Trophoblast cell (in vitro differentiated cells and primary cell): Measurements from ENCODE around the gene CRISP2.

Experiments
- DNase-seq, 2 donors: peaks; one replicate each; pipeline ENCODE4 v3.0.0-alpha.2; 2016
- H2AFZ ChIP-seq: 2 replicates; pipeline ENCODE4 v1.6.1; 2013; ENCODE audit warnings: low read length, moderate library complexity, mild to moderate bottlenecking; ENCODE audit not compliant: insufficient read depth, poor library complexity
- H2AK5ac ChIP-seq: 2 replicates; pipeline ENCODE4 v1.6.1; 2013; ENCODE audit warnings: mild to moderate bottlenecking, low read length
- H2BK120ac ChIP-seq: 2 replicates; pipeline ENCODE4 v1.6.1; 2013; ENCODE audit warnings: low read length, mild to moderate bottlenecking, moderate library complexity; ENCODE audit not compliant: insufficient read depth, poor library complexity
- H2BK12ac ChIP-seq: 2 replicates; pipeline ENCODE4 v1.6.1; 2013; ENCODE audit warnings: mild to moderate bottlenecking, low read length, moderate library complexity
- H2BK5ac ChIP-seq: 2 replicates; pipeline ENCODE4 v1.6.1; 2013; ENCODE audit warnings: low read length, low read depth, moderate library complexity, mild to moderate bottlenecking; ENCODE audit not compliant: poor library complexity
- H3K14ac ChIP-seq: 2 replicates; pipeline ENCODE4 v1.6.1; 2013; ENCODE audit warnings: mild to moderate bottlenecking, low read length
- H3K18ac ChIP-seq: 2 replicates; pipeline ENCODE4 v1.6.1; 2013; ENCODE audit warnings: mild to moderate bottlenecking, low read length
- H3K23ac ChIP-seq: 2 replicates; pipeline ENCODE4 v1.6.1; 2013; ENCODE audit warnings: low read length
- H3K27ac ChIP-seq: 2 replicates; pipeline ENCODE4 v1.5.1; 2013; ENCODE audit warnings: low read depth, mild to moderate bottlenecking, inconsistent platforms, low read length, moderate library complexity
- H3K27me3 ChIP-seq: 2 replicates; pipeline ENCODE4 v1.6.1; 2013; ENCODE audit warnings: inconsistent platforms, mild to moderate bottlenecking, low read length, moderate library complexity; ENCODE audit not compliant: insufficient read depth
- H3K36me3 ChIP-seq, 2 experiments: 1 replicate in 1 of 2; 2 replicates in 1 of 2; pipeline ENCODE4 v1.6.1; 2013; ENCODE audit warnings: low read length in 2 of 2, mild to moderate bottlenecking in 2 of 2, moderate library complexity in 1 of 2; ENCODE audit not compliant: insufficient read depth in 2 of 2, control insufficient read depth in 1 of 2
- H3K4ac ChIP-seq: 2 replicates; pipeline ENCODE4 v1.6.1; 2013; ENCODE audit warnings: low read depth, mild to moderate bottlenecking, low read length, moderate library complexity
- H3K4me1 ChIP-seq, 2 experiments: 1 replicate in 1 of 2; 2 replicates in 1 of 2; pipeline ENCODE4 v1.6.1; 2013; ENCODE audit warnings: low read length in 2 of 2, mild to moderate bottlenecking in 2 of 2, moderate library complexity in 1 of 2; ENCODE audit not compliant: insufficient read depth in 2 of 2, control insufficient read depth in 1 of 2
- H3K4me2 ChIP-seq: 2 replicates; pipeline ENCODE4 v1.6.1; 2013; ENCODE audit warnings: inconsistent platforms, mild to moderate bottlenecking, low read length, moderate library complexity
- H3K4me3 ChIP-seq: 2 replicates; pipeline ENCODE4 v1.5.1; 2013; ENCODE audit warnings: mild to moderate bottlenecking, low read depth, low read length, inconsistent platforms
- H3K79me1 ChIP-seq: one replicate; pipeline ENCODE4 v1.6.1; 2013; ENCODE audit warnings: low read length
- H3K79me2 ChIP-seq: 2 replicates; pipeline ENCODE4 v1.6.1; 2013; ENCODE audit warnings: low read length, mild to moderate bottlenecking; ENCODE audit not compliant: control insufficient read depth, insufficient read depth, poor library complexity
- H3K9ac ChIP-seq: 2 replicates; pipeline ENCODE4 v1.6.1; 2013; ENCODE audit warnings: mild to moderate bottlenecking, low read length
- H3K9me3 ChIP-seq: 2 replicates; pipeline ENCODE4 v1.6.1; 2013; ENCODE audit warnings: low read depth, mild to moderate bottlenecking, control low read depth, inconsistent platforms, low read length; ENCODE audit not compliant: insufficient read depth
- H4K12ac ChIP-seq: 2 replicates; pipeline ENCODE4 v1.6.1; 2013; ENCODE audit warnings: low read depth, mild to moderate bottlenecking, low read length, moderate library complexity
- H4K8ac ChIP-seq: 2 replicates; pipeline ENCODE4 v1.6.1; 2013; ENCODE audit warnings: low read depth, mild to moderate bottlenecking, low read length, moderate library complexity
- H4K91ac ChIP-seq: one replicate; pipeline ENCODE4 v1.6.1; 2013; ENCODE audit warnings: low read depth, mild to moderate bottlenecking, low read length, moderate library complexity
- WGBS: extraction: QIAGEN DNeasy Blood & Tissue Kit; methylation state at CpG from one replicate; pipeline ENCODE4 v1.1.7; 2013; ENCODE audit warnings: missing lambda C conversion rate; ENCODE audit not compliant: insufficient read length, insufficient coverage; ENCODE audit errors: extremely low coverage; 5-methylcytosine and 5-hydroxymethylcytosine counted together

The CRISP2 gene

GRCh38 chr6:49736017-49736508 lies 22.7 kb upstream of the CRISP2 start:
- H2BK5ac ChIP-seq: no peak overlapping the region
- H3K14ac ChIP-seq: no peak overlapping the region

DNA sequence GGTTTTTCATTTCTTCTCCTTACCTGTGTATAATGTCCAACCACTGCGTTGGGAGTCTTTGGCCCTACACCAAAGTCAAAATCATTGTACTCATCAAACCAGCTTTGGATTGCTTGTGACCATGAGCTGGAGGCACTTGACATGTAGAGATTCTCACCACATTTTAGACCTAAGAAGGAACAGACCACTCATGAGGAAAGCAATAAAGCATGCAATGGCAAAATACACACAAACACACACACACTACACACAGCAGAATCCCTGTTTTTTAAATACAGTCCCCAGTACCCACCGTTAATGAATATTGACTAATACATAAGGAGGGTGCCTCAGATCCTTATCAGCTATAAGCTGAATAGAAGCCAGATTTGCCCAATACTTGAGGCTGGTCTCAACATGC lies 20.3 kb upstream of the CRISP2 start:
- no CpG with 5 or more reads among the region's 2 CpGs for WGBS
- H3K9ac ChIP-seq: no peak overlapping the region

More at GRCh38 chr6:49736017-49736508, 22.7 kb upstream of the CRISP2 start:
- H3K9me3 ChIP-seq: no peaks in the 10 kb centered on the region
- no peak overlapping the region for H3K4me2 ChIP-seq
- H2BK120ac ChIP-seq: no peak overlapping the region
- no peaks in the 10 kb centered on the region for H3K79me1 ChIP-seq
- no peak overlapping the region for H4K8ac ChIP-seq
- H3K18ac ChIP-seq: no peak overlapping the region
- no peak overlapping the region for H2AFZ ChIP-seq
- H3K27me3 ChIP-seq: no peaks in the 10 kb centered on the region
- H3K4ac ChIP-seq: no peak overlapping the region
- no peak for DNase-seq
- no peak overlapping the region for H4K12ac ChIP-seq
- H3K36me3 ChIP-seq: no peaks in the 10 kb centered on the region
- H3K4me3 ChIP-seq: no peak overlapping the region
- H3K23ac ChIP-seq: no peak overlapping the region
- no peak overlapping the region for H3K9ac ChIP-seq
- H2AK5ac ChIP-seq: no peak overlapping the region
- H4K91ac ChIP-seq: no peak overlapping the region
- no peaks in the 10 kb centered on the region for H3K4me1 ChIP-seq
- no peak overlapping the region for H3K27ac ChIP-seq
- H3K79me2 ChIP-seq: no peaks in the 10 kb centered on the region
- H2BK12ac ChIP-seq: no peak overlapping the region
- no CpG with 5 or more reads among the region's 4 CpGs for WGBS

DNA sequence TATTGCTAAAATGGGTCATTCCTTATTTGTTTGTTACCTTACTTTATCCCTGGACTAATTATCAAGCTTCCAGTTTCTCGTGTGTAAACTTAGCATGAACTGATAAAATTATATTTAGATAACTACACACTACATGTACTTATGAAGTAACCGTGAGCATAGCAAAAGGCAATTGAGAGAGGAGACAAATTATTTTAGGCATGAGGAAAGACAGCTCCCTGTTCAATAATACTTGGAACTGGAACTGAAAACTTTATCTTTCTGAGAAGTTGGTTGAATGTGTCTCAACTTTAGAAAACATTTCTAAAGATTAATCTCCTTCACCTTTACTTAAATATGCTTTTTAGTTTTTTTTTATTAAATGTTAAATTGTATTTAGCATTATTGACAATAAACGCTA lies 19.4 kb upstream of the CRISP2 start:
- Histone ChIP-seq H4K91ac (no peak overlapping the region), H4K8ac (no peak overlapping the region), H3K4me2 (no peak overlapping the region), H3K79me2 (no peaks in the 10 kb centered on the region), H2BK5ac (no peak overlapping the region), H3K27me3 (no peaks in the 10 kb centered on the region), H2AFZ (no peak overlapping the region), H3K9ac (no peak overlapping the region), H3K4ac (no peak overlapping the region), H4K12ac (no peak overlapping the region), H3K9me3 (no peaks in the 10 kb centered on the region), H2AK5ac (no peak overlapping the region), H3K27ac (no peak overlapping the region), H3K4me3 (no peak overlapping the region), H3K23ac (no peak overlapping the region), H2BK120ac (no peak overlapping the region), H3K18ac (no peak overlapping the region), H2BK12ac (no peak overlapping the region), H3K36me3 (no peaks in the 10 kb centered on the region), H3K4me1 (no peaks in the 10 kb centered on the region), H3K14ac (no peak overlapping the region), H3K79me1 (no peaks in the 10 kb centered on the region)
- DNase-seq: no peak
- no CpG with 5 or more reads among the region's 3 CpGs for WGBS

More for the DNA sequence above, 20.3 kb upstream of the CRISP2 start:
- no peak overlapping the region for H3K4me3 ChIP-seq
- no peak overlapping the region for H3K4me2 ChIP-seq
- no peak overlapping the region for H2AK5ac ChIP-seq
- no peaks in the 10 kb centered on the region for H3K9me3 ChIP-seq
- H3K14ac ChIP-seq: no peak overlapping the region
- H3K23ac ChIP-seq: no peak overlapping the region
- H2BK5ac ChIP-seq: no peak overlapping the region
- H3K27me3 ChIP-seq: no peaks in the 10 kb centered on the region
- H2AFZ ChIP-seq: no peak overlapping the region
- H3K4me1 ChIP-seq: no peaks in the 10 kb centered on the region
- no peak overlapping the region for H3K27ac ChIP-seq
- DNase-seq: no peak
- no peak overlapping the region for H3K18ac ChIP-seq
- H2BK120ac ChIP-seq: no peak overlapping the region
- no peak overlapping the region for H4K12ac ChIP-seq
- no peak overlapping the region for H3K4ac ChIP-seq
- H2BK12ac ChIP-seq: no peak overlapping the region
- H3K36me3 ChIP-seq: no peaks in the 10 kb centered on the region
- no peaks in the 10 kb centered on the region for H3K79me1 ChIP-seq
- no peaks in the 10 kb centered on the region for H3K79me2 ChIP-seq
- no peak overlapping the region for H4K8ac ChIP-seq
- no peak overlapping the region for H4K91ac ChIP-seq

- H2AK5ac ChIP-seq: no peak overlapping the region
- DNase-seq: no peak
- no peak overlapping the region for H3K4me2 ChIP-seq
- H2BK120ac ChIP-seq: no peak overlapping the region
- H2BK12ac ChIP-seq: no peak overlapping the region
- H3K14ac ChIP-seq: no peak overlapping the region
- no peaks in the 10 kb centered on the region for H3K36me3 ChIP-seq
- no peaks in the 10 kb centered on the region for H3K79me2 ChIP-seq
- no peaks in the 10 kb centered on the region for H3K4me1 ChIP-seq
- no peak overlapping the region for H4K12ac ChIP-seq
- H2BK5ac ChIP-seq: no peak overlapping the region
- H3K4ac ChIP-seq: no peak overlapping the region
- H3K4me3 ChIP-seq: no peak overlapping the region
- no peak overlapping the region for H2AFZ ChIP-seq
- no peaks in the 10 kb centered on the region for H3K9me3 ChIP-seq
- H4K8ac ChIP-seq: no peak overlapping the region
- no peak overlapping the region for H3K18ac ChIP-seq
- H3K27me3 ChIP-seq: no peaks in the 10 kb centered on the region
- H3K27ac ChIP-seq: no peak overlapping the region
- H4K91ac ChIP-seq: no peak overlapping the region
- H3K79me1 ChIP-seq: no peaks in the 10 kb centered on the region
- no peak overlapping the region for H3K23ac ChIP-seq
- no peak overlapping the region for H3K9ac ChIP-seq
Observed at GRCh38 chr6:49730251-49730650, 16.9 kb upstream of the CRISP2 start.
